ENCODE measurements around the gene COL23A1.

Gene COL23A1

GRCh38 chr5:178425621-178426068, 164.5 kb downstream of the COL23A1 start:
- ChIA-PET CTCF (no interaction called here), POLR2A (ENCODE audit: low non-redundant PET) (no interaction called here)
- no peak overlapping the region for H3K27ac ChIP-seq
- no peak for DNase-seq (ENCODE audit: low spot score)
- TF ChIP-seq CTCF (conservative IDR thresholded peaks at IDR 0.05; ENCODE audit: low read depth) = no peak

GRCh38 chr5:178424810-178425177, 165.4 kb downstream of the COL23A1 start:
- CTCF ChIA-PET = no interaction called here
- TF ChIP-seq CTCF (conservative IDR thresholded peaks at IDR 0.05; ENCODE audit: low read depth) = no peak
- POLR2A ChIA-PET (ENCODE audit: low non-redundant PET) = no interaction called here

GRCh38 chr5:178423901-178424809, 166.0 kb downstream of the COL23A1 start:
- no peak for DNase-seq (ENCODE audit: low spot score)
- CTCF ChIA-PET = interaction anchor here (0.6 kb wide), 1 partner anchor 12 kb away, joined by 4 read pairs; no protein-coding TSS in a partner anchor
- POLR2A ChIA-PET (ENCODE audit: low non-redundant PET) = no interaction called here
- TF ChIP-seq CTCF (conservative IDR thresholded peaks at IDR 0.05; ENCODE audit: low read depth) = no peak
- H3K27ac ChIP-seq = no peak overlapping the region

More at GRCh38 chr5:178424810-178425177, 165.4 kb downstream of the COL23A1 start:
- no peak for DNase-seq (ENCODE audit: low spot score)
- no peak overlapping the region for H3K27ac ChIP-seq

GRCh38 chr5:178423431-178423830, 166.8 kb downstream of the COL23A1 start:
- DNase-seq (ENCODE audit: low spot score) = no peak
- POLR2A ChIA-PET (ENCODE audit: low non-redundant PET) = no interaction called here
- TF ChIP-seq CTCF (conservative IDR thresholded peaks at IDR 0.05; ENCODE audit: low read depth) = no peak
- H3K27ac ChIP-seq = no peak overlapping the region
- CTCF ChIA-PET = interaction anchor here (0.6 kb wide), 1 partner anchor 13 kb away, joined by 4 read pairs; no protein-coding TSS in a partner anchor

GRCh38 chr5:178422400-178422775, 167.8 kb downstream of the COL23A1 start:
- no peak for DNase-seq (ENCODE audit: low spot score)
- POLR2A ChIA-PET (ENCODE audit: low non-redundant PET) = no interaction called here
- CTCF ChIA-PET = no interaction called here
- H3K27ac ChIP-seq = no peak overlapping the region
- no peak for TF ChIP-seq CTCF (conservative IDR thresholded peaks at IDR 0.05; ENCODE audit: low read depth)

- DNase-seq (ENCODE audit: low spot score) = no peak
- H3K27ac ChIP-seq = no peak overlapping the region
- no peak for TF ChIP-seq CTCF (conservative IDR thresholded peaks at IDR 0.05; ENCODE audit: low read depth)
- ChIA-PET CTCF (no interaction called here), POLR2A (ENCODE audit: low non-redundant PET) (no interaction called here)
Measured at GRCh38 chr5:178421699-178422399, 168.3 kb downstream of the COL23A1 start.
